T-helper 1 cell treated with Interleukin-12 subunit alpha and Interleukin-12 subunit beta and Interleukin-4 antibody, amounts not matched to agents 30 μg/mL and 1 μg/mL, for 36 hours (primary cell): ENCODE results near the gene OSTC.
"Not testable (repeated sequence)": the region's sequence is repeated elsewhere in the genome, so short reads cannot be mapped to it uniquely, and the experiment has no call there.

Source experiments
- H3K27ac Mint-ChIP-seq: one replicate; pipeline ENCODE4 v1.8.0; 2021; ENCODE audit warnings: mild to moderate bottlenecking, mixed read lengths
- H3K27me3 Mint-ChIP-seq: one replicate; pipeline ENCODE4 v1.8.0; 2021; ENCODE audit warnings: low read depth, mixed read lengths
- H3K36me3 Mint-ChIP-seq: one replicate; pipeline ENCODE4 v1.8.0; 2021; ENCODE audit warnings: low read depth, mixed read lengths
- H3K4me1 Mint-ChIP-seq: one replicate; pipeline ENCODE4 v1.8.0; 2021; ENCODE audit warnings: low read depth, mixed read lengths
- H3K4me3 Mint-ChIP-seq: one replicate; pipeline ENCODE4 v1.8.0; 2021; ENCODE audit warnings: mild to moderate bottlenecking, moderate library complexity, mixed read lengths
- H3K9me3 Mint-ChIP-seq: one replicate; pipeline ENCODE4 v1.8.0; 2021; ENCODE audit warnings: mixed read lengths

The OSTC gene

GRCh38 chr4:108685036-108685686 is 34.8 kb downstream of the OSTC start:
- H3K36me3 Mint-ChIP-seq = no peaks in the 10 kb centered on the region
- H3K9me3 Mint-ChIP-seq = no peaks in the 10 kb centered on the region
- H3K4me3 Mint-ChIP-seq = no peak overlapping the region
- peaks cover 3% of the 10 kb centered on the region for H3K27me3 Mint-ChIP-seq
- H3K4me1 Mint-ChIP-seq = no peaks in the 10 kb centered on the region
- H3K27ac Mint-ChIP-seq = no peak overlapping the region

GRCh38 chr4:108690738-108691137 is 40.3 kb downstream of the OSTC start:
- H3K27me3 Mint-ChIP-seq = peaks cover 3% of the 10 kb centered on the region
- no peaks in the 10 kb centered on the region for H3K36me3 Mint-ChIP-seq
- no peaks in the 10 kb centered on the region for H3K9me3 Mint-ChIP-seq
- H3K4me1 Mint-ChIP-seq = no peaks in the 10 kb centered on the region
- no peak overlapping the region for H3K4me3 Mint-ChIP-seq
- no peak overlapping the region for H3K27ac Mint-ChIP-seq

- no peaks in the 10 kb centered on the region for H3K36me3 Mint-ChIP-seq
- H3K27me3 Mint-ChIP-seq = no peaks in the 10 kb centered on the region
- no peak overlapping the region for H3K4me3 Mint-ChIP-seq
- no peak overlapping the region for H3K27ac Mint-ChIP-seq
- H3K4me1 Mint-ChIP-seq = no peaks in the 10 kb centered on the region
- H3K9me3 Mint-ChIP-seq = no peaks in the 10 kb centered on the region
Observed at GRCh38 chr4:108693211-108693610, 42.8 kb downstream of the OSTC start.

GRCh38 chr4:108693819-108694218 is 43.4 kb downstream of the OSTC start:
- Mint-ChIP-seq H3K4me1 (no peaks in the 10 kb centered on the region), H3K4me3 (no peak overlapping the region), H3K9me3 (no peaks in the 10 kb centered on the region), H3K27ac (no peak overlapping the region), H3K36me3 (no peaks in the 10 kb centered on the region), H3K27me3 (no peaks in the 10 kb centered on the region)

GRCh38 chr4:108694423-108694822 is 44.0 kb downstream of the OSTC start:
- H3K27ac Mint-ChIP-seq = no peak overlapping the region
- H3K4me3 Mint-ChIP-seq = no peak overlapping the region
- no peaks in the 10 kb centered on the region for H3K9me3 Mint-ChIP-seq
- no peaks in the 10 kb centered on the region for H3K36me3 Mint-ChIP-seq
- H3K27me3 Mint-ChIP-seq = no peaks in the 10 kb centered on the region
- H3K4me1 Mint-ChIP-seq = no peaks in the 10 kb centered on the region

GRCh38 chr4:108695062-108695461 is 44.7 kb downstream of the OSTC start:
- Mint-ChIP-seq H3K4me1 (no peaks in the 10 kb centered on the region), H3K27me3 (no peaks in the 10 kb centered on the region)

GRCh38 chr4:108696160-108696559 is 45.8 kb downstream of the OSTC start:
- no peaks in the 10 kb centered on the region for H3K27me3 Mint-ChIP-seq

More at GRCh38 chr4:108695062-108695461, 44.7 kb downstream of the OSTC start:
- Mint-ChIP-seq H3K9me3 (no peaks in the 10 kb centered on the region), H3K36me3 (no peaks in the 10 kb centered on the region), H3K27ac (no peak overlapping the region), H3K4me3 (no peak overlapping the region)

GRCh38 chr4:108700081-108700757 is 49.8 kb downstream of the OSTC start:
- Mint-ChIP-seq H3K4me3 (no peak overlapping the region), H3K9me3 (no peaks in the 10 kb centered on the region), H3K36me3 (no peaks in the 10 kb centered on the region), H3K27me3 (no peaks in the 10 kb centered on the region), H3K4me1 (peaks cover 12% of the 10 kb centered on the region), H3K27ac (no peak overlapping the region)

More at GRCh38 chr4:108696160-108696559, 45.8 kb downstream of the OSTC start:
- Mint-ChIP-seq H3K36me3 (no peaks in the 10 kb centered on the region), H3K4me1 (peaks cover 2% of the 10 kb centered on the region), H3K4me3 (no peak overlapping the region), H3K27ac (no peak overlapping the region), H3K9me3 (no peaks in the 10 kb centered on the region)

- H3K4me3 Mint-ChIP-seq = no peak overlapping the region
- peaks cover 12% of the 10 kb centered on the region for H3K4me1 Mint-ChIP-seq
- no peaks in the 10 kb centered on the region for H3K9me3 Mint-ChIP-seq
- H3K27me3 Mint-ChIP-seq = no peaks in the 10 kb centered on the region
- no peaks in the 10 kb centered on the region for H3K36me3 Mint-ChIP-seq
- no peak overlapping the region for H3K27ac Mint-ChIP-seq
Observed at GRCh38 chr4:108702960-108703359, 52.6 kb downstream of the OSTC start.

GRCh38 chr4:108703370-108703769 is 53.0 kb downstream of the OSTC start:
- no peak overlapping the region for H3K4me3 Mint-ChIP-seq
- H3K4me1 Mint-ChIP-seq = peaks cover 12% of the 10 kb centered on the region
- H3K36me3 Mint-ChIP-seq = no peaks in the 10 kb centered on the region
- no peak overlapping the region for H3K27ac Mint-ChIP-seq
- H3K9me3 Mint-ChIP-seq = no peaks in the 10 kb centered on the region
- H3K27me3 Mint-ChIP-seq = no peaks in the 10 kb centered on the region

- H3K9me3 Mint-ChIP-seq = no peaks in the 10 kb centered on the region
Observed at GRCh38 chr4:108703966-108704365, 53.6 kb downstream of the OSTC start.

GRCh38 chr4:108706289-108706688 is 55.9 kb downstream of the OSTC start:
- no peaks in the 10 kb centered on the region for H3K27me3 Mint-ChIP-seq
- H3K9me3 Mint-ChIP-seq = no peaks in the 10 kb centered on the region
- peaks cover 10% of the 10 kb centered on the region for H3K4me1 Mint-ChIP-seq
- no peak overlapping the region for H3K27ac Mint-ChIP-seq
- no peak overlapping the region for H3K4me3 Mint-ChIP-seq
- H3K36me3 Mint-ChIP-seq = no peaks in the 10 kb centered on the region

More at GRCh38 chr4:108703966-108704365, 53.6 kb downstream of the OSTC start:
- H3K27me3 Mint-ChIP-seq = no peaks in the 10 kb centered on the region
- H3K36me3 Mint-ChIP-seq = no peaks in the 10 kb centered on the region
- H3K27ac Mint-ChIP-seq = no peak overlapping the region
- peaks cover 12% of the 10 kb centered on the region for H3K4me1 Mint-ChIP-seq
- no peak overlapping the region for H3K4me3 Mint-ChIP-seq

GRCh38 chr4:108709234-108709633 is 58.8 kb downstream of the OSTC start:
- Mint-ChIP-seq H3K4me1 (no peaks in the 10 kb centered on the region), H3K4me3 (no peak overlapping the region), H3K27ac (no peak overlapping the region), H3K9me3 (no peaks in the 10 kb centered on the region), H3K36me3 (no peaks in the 10 kb centered on the region), H3K27me3 (no peaks in the 10 kb centered on the region)

- Mint-ChIP-seq H3K36me3 (no peaks in the 10 kb centered on the region), H3K4me3 (no peak overlapping the region), H3K4me1 (no peaks in the 10 kb centered on the region), H3K9me3 (no peaks in the 10 kb centered on the region), H3K27me3 (no peaks in the 10 kb centered on the region), H3K27ac (no peak overlapping the region)
Observed at GRCh38 chr4:108709722-108710121, 59.3 kb downstream of the OSTC start.

- H3K9me3 Mint-ChIP-seq, H3K4me1 Mint-ChIP-seq, H3K36me3 Mint-ChIP-seq, H3K27me3 Mint-ChIP-seq, H3K4me3 Mint-ChIP-seq, H3K27ac Mint-ChIP-seq: not testable (repeated sequence)
Observed at GRCh38 chr4:108710578-108710977, 60.2 kb downstream of the OSTC start.
